Activated effector memory CD4-positive, alpha-beta T cell treated with Interleukin-2 at 50 U/mL for 16 hours (primary cell): ENCODE measurements around the gene SKIDA1.

Experiments
- DNase-seq: peaks from one replicate; pipeline ENCODE4 v3.0.0-alpha.2; 2020

SKIDA1 gene

DNA sequence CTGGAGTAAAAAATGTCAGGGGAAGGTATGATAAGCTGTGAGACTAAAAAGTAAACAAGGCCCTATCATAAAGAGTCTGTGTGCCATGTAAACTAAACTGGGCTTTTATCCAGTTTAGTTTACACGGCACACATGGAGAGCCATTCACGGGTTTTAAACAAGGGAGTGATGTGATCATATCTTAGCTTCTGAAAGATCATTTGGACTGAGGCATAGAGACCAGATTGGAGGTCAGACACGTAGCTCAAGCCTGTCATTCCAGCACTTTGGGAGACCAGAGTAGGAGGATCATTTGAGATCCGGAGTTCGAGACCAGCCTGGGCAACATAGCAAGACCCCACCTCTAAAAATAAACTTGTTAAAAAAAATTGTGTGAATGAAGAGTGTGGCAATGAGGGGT is 50.1 kb downstream of the SKIDA1 start:
- DNase-seq: no peak

DNA sequence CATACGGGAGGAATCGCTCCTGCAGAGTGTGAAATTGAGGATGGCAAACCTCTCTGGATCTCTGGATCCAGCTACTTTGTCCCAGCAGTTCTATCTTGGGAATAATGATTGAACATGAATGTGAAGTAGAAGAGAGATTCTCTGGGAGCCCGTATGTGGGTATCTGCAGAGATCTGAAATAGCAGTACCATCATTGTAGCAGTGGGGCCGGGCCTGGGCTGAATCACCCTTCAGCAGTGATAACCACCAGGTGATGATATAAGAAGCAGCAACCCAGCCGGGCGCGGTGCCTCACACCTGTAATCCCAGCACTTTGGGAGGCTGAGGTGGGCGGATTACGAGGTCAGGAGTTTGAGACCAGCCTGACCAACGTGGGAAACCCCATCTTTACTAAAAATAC is 51.9 kb downstream of the SKIDA1 start:
- DNase-seq: no peak

DNA sequence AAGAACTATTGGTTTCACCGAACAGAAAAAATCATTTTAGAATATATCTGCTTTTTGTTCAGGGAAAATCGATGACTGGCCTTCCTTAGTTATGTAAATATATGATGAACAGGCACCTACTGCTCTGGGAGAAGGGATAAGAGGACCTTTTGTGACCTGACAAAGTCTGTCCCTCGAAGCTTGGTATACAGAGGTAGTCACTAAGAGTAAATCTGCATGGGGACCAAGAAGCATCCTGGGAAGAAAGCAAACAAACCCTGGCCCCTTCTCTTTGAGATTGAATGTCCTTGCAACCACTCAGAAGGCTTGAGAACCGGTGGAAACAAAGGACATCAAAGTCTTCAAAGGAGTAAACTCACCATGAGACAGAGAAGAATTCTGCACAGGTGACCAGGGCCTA is 52.3 kb downstream of the SKIDA1 start:
- DNase-seq: no peak

DNA sequence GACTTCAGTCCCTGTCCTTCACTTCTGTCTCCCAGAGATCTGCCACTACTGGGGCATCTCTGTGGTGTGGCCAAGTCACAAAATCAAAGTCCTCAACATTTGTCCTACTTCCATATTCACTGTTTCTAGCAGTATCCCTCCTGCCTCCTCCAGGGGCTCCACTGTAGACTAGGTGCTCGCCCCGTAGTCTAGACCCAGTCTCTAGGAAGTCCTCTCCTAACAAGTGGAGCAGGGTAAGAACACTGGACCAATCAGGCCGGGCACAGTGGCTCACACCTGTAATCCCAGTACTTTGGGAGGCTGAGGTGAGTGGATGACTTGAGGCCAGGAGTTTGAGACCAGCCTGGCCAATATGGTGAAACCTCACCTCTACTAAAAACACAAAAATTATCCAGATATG is 57.4 kb downstream of the SKIDA1 start:
- DNase-seq: no peak

DNA sequence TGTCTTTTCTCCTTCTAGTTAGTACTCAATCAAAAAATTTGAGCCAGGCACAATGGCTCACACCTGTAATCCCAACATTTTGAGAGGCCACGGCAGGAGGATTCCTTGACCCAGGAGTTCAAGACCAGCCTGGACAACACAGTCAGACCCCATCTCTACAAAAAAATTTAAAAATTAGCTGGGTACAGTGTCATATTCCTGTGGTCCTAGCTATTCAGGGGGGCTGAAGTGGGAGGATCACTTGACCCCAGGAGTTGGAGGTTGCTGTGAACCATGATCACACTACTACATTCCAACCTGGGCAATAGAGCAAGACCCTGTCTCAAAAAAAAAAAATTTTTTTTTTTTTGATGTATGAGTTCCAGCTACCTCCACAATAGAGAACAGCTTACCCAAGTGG is 57.8 kb downstream of the SKIDA1 start:
- no peak for DNase-seq

DNA sequence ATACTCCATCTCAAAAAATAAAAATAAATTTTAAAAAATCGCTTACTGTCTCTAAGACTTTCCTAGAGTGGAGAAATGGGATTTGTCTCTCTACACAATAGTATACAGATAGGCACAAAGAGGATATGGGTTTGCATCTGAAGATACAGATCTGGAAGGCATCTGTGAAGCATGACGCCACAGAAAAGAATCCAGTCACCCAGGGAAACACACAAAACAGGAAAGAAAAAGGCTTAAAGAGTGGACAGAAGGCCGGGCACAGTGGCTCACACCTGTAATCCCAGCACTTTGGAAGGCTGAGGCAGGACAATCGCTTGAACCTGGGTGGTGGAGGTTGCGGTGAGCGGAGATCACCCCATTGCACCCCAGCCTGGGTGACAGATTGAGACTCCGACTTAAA is 61.3 kb downstream of the SKIDA1 start:
- no peak for DNase-seq
